NCI-H1048 (cell line): ENCODE data around the gene MRPL33.

Experiments
- DNase-seq: peaks from one replicate; lab custom pipeline; 2025; lab: John Stamatoyannopoulos, UW

Gene MRPL33

GRCh38 chr2:27808984-27809383 lies 37.5 kb downstream of the MRPL33 start:
- no peak for DNase-seq

GRCh38 chr2:27809761-27810241 lies 38.3 kb downstream of the MRPL33 start:
- no peak for DNase-seq

GRCh38 chr2:27810455-27810854 lies 38.9 kb downstream of the MRPL33 start:
- no peak for DNase-seq

GRCh38 chr2:27811768-27812167 lies 40.2 kb downstream of the MRPL33 start:
- no peak for DNase-seq

GRCh38 chr2:27814758-27815157 lies 43.2 kb downstream of the MRPL33 start:
- no peak for DNase-seq

- DNase-seq: no peak
Observed at GRCh38 chr2:27815860-27816438, 44.4 kb downstream of the MRPL33 start.

- DNase-seq: no peak
Observed at GRCh38 chr2:27822049-27822448, 50.5 kb downstream of the MRPL33 start.

- no peak for DNase-seq
Observed at GRCh38 chr2:27823135-27823534, 51.6 kb downstream of the MRPL33 start.

- DNase-seq: no peak
Observed at GRCh38 chr2:27823569-27823968, 52.0 kb downstream of the MRPL33 start.

- DNase-seq: no peak
Observed at GRCh38 chr2:27824401-27824800, 52.9 kb downstream of the MRPL33 start.

- DNase-seq: no peak
Observed at GRCh38 chr2:27828305-27828704, 56.8 kb downstream of the MRPL33 start.
